Measurements from ENCODE around the gene INPP5A. TPM values are rescaled to one million over a fixed set of nuclear protein-coding genes. Genes with fewer than 3 reads are reported as not detected.

The INPP5A gene
- polyA plus RNA-seq, 4 donors: 21.1 to 25.0 (median 22.8) TPM

DNA sequence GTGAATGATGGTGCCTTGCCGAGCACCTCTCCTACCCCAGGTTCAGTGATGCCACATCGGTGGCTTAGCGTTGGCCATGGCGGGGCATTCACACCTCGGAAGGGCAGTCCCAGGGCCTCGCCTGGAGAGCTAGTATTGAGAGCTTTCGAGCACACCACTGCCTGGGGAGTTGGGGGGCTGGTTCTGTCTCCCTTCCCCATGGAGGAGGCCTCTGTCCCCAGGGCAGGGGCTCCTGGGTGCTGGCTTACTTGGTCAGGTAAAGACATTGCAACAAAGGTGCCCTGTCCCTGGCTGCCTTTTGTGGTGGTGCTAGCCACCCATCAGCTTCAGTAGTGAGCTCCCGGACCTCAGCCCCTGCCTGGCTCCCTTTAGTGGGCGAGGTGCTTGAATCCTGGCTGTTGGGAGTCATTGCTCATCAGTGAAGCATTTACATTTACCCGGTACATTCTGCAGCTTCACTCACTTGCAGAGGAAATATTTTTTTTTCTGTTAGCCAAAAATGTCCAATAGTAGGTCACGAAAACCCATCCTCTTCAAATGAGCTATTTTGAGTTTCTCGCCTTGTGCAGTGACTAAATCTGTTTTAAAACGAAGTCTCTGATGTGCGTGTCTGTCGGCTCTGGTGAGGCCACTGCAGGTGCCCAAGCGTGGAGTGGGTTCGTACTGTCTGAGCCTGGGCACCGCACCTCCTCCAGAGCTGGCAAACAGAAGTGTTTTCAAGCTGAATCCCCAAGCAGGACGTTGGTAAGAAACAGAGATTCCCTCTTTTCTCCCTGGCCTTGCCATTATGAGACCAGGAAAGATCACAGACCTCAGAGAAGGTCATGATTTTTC lies 95.5 kb downstream of the INPP5A start:
- FAIRE-seq (no peak), DNase-seq (no peak)
- no peaks in the 10 kb centered on the region for H3K9me3 ChIP-seq (ENCODE audit: control insufficient read depth in 2 of 2, insufficient read depth in 1 of 2, low read depth in 1 of 2, low read length in 1 of 2)
- peaks cover 0 to 10% (median 0%) of the 10 kb centered on the region in 3 donors for H3K36me3 ChIP-seq (ENCODE audit: control insufficient read depth in 3 of 3, insufficient read depth in 2 of 3, low read depth in 1 of 3, low read length in 3 of 3)
- no peak overlapping the region for H3K4me3 ChIP-seq (ENCODE audit: low read depth in 1 of 3, low read length in 3 of 3)
- H3K27me3 ChIP-seq (ENCODE audit: control insufficient read depth in 3 of 3, insufficient read depth in 3 of 3, low read length in 3 of 3): no peaks in the 10 kb centered on the region
- WGBS, 3 donors: 83 to 87% (median 87%) methylated on average over 19 of the region's 19 CpGs
- peaks cover 7 to 29% (median 10%) of the 10 kb centered on the region in 3 donors for H3K4me1 ChIP-seq (ENCODE audit: control insufficient read depth in 3 of 3, insufficient read depth in 2 of 3, low read depth in 1 of 3, low read length in 2 of 3)
- H3K27ac ChIP-seq (ENCODE audit: low read depth in 1 of 3, low read length in 2 of 3): peak overlapping the region in 2 of 3 donors; percentile 4 to 75

DNA sequence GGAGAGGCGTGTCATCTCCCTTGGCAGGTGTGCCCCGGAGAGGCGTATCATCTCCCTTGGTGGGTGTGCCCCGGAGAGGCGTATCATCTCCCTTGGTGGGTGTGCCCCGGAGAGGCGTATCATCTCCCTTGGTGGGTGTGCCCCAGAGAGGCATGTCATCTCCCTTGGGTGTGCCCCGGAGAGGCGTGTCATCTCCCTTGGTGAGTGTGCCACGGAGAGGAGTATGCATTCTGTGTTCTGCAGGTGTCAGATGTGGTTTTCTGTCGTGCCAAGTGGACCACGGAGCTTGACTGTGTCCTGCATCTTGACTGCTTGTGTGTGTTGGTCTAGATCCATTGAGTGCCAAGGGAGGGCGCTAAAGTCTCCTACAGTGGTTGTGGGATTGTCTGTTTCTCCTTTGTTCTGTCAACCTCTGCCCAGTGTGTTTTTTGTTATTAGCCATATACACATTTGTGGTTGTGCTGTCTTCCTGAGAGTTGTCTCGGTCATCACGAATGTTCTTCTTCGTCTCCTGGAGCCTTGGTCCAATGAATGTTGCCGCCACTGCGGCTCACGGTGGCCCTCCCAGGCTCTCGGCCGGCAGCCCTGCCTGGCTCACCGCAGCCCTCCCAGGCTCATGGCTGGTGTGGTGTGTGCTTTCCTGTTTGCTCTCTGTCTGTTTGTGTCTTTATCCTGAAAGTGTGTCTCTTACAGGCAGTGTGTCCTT lies 96.8 kb downstream of the INPP5A start:
- WGBS, 3 donors: 72 to 81% (median 74%) methylated on average over 22 of the region's 22 CpGs
- no peak overlapping the region for H3K27ac ChIP-seq (ENCODE audit: low read depth in 1 of 3, low read length in 2 of 3)
- H3K27me3 ChIP-seq (ENCODE audit: control insufficient read depth in 3 of 3, insufficient read depth in 3 of 3, low read length in 3 of 3): no peaks in the 10 kb centered on the region
- peaks cover 4 to 23% (median 4%) of the 10 kb centered on the region in 3 donors for H3K4me1 ChIP-seq (ENCODE audit: control insufficient read depth in 3 of 3, insufficient read depth in 2 of 3, low read depth in 1 of 3, low read length in 2 of 3)
- no peak overlapping the region for H3K4me3 ChIP-seq (ENCODE audit: low read depth in 1 of 3, low read length in 3 of 3)
- FAIRE-seq (no peak), DNase-seq (peak in 1 of 2 donors; percentile 54)
- H3K36me3 ChIP-seq (ENCODE audit: control insufficient read depth in 3 of 3, insufficient read depth in 2 of 3, low read depth in 1 of 3, low read length in 3 of 3): peaks cover 0 to 10% (median 0%) of the 10 kb centered on the region in 3 donors
- no peaks in the 10 kb centered on the region for H3K9me3 ChIP-seq (ENCODE audit: control insufficient read depth in 2 of 2, insufficient read depth in 1 of 2, low read depth in 1 of 2, low read length in 1 of 2)

- no peak for FAIRE-seq
- H3K4me1 ChIP-seq (ENCODE audit: control insufficient read depth in 3 of 3, insufficient read depth in 2 of 3, low read depth in 1 of 3, low read length in 2 of 3): peaks cover 4 to 23% (median 4%) of the 10 kb centered on the region in 3 donors
- peaks cover 0 to 2% of the 10 kb centered on the region in 2 donors for H3K9me3 ChIP-seq (ENCODE audit: control insufficient read depth in 2 of 2, insufficient read depth in 1 of 2, low read depth in 1 of 2, low read length in 1 of 2)
- 79 to 96% (median 91%) methylated on average over 4 of the region's 4 CpGs for WGBS, 3 donors
- H3K27me3 ChIP-seq (ENCODE audit: control insufficient read depth in 3 of 3, insufficient read depth in 3 of 3, low read length in 3 of 3): no peaks in the 10 kb centered on the region
- H3K27ac ChIP-seq (ENCODE audit: low read depth in 1 of 3, low read length in 2 of 3): no peak overlapping the region
- no peak for DNase-seq
- H3K4me3 ChIP-seq (ENCODE audit: low read depth in 1 of 3, low read length in 3 of 3): no peak overlapping the region
- H3K36me3 ChIP-seq (ENCODE audit: control insufficient read depth in 3 of 3, insufficient read depth in 2 of 3, low read depth in 1 of 3, low read length in 3 of 3): peaks cover 0 to 10% (median 0%) of the 10 kb centered on the region in 3 donors
These were observed 97.3 kb downstream of the INPP5A start for GRCh38 chr10:132634947-132635271.

DNA sequence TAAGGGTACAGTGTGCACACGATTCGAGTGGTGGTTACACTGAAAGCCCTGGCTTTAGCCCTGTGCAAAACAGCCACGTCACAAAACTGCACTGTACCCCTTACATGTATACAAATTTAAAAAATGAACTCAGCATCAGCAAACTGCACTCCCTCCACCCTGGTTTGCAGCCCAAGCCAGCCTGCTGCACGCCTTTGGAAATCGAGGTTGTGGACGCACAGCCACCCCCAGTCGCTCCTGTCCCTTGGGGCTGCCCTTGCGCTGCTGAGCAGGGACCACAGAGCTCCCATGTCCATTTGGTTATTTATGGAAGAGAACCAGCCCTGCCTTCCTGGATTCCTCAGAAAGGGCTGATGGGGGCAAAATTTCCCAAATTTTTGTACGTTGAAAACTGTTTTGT lies 98.8 kb downstream of the INPP5A start:
- Histone ChIP-seq H3K36me3 (ENCODE audit: control insufficient read depth in 3 of 3, insufficient read depth in 2 of 3, low read depth in 1 of 3, low read length in 3 of 3) (peaks cover 0 to 10% (median 0%) of the 10 kb centered on the region in 3 donors), H3K27ac (ENCODE audit: low read depth in 1 of 3, low read length in 2 of 3) (no peak overlapping the region), H3K27me3 (ENCODE audit: control insufficient read depth in 3 of 3, insufficient read depth in 3 of 3, low read length in 3 of 3) (no peaks in the 10 kb centered on the region), H3K4me1 (ENCODE audit: control insufficient read depth in 3 of 3, insufficient read depth in 2 of 3, low read depth in 1 of 3, low read length in 2 of 3) (peaks cover 0 to 16% (median 4%) of the 10 kb centered on the region in 3 donors), H3K9me3 (ENCODE audit: control insufficient read depth in 2 of 2, insufficient read depth in 1 of 2, low read depth in 1 of 2, low read length in 1 of 2) (peaks cover 0 to 8% of the 10 kb centered on the region in 2 donors), H3K4me3 (ENCODE audit: low read depth in 1 of 3, low read length in 3 of 3) (no peak overlapping the region)
- no peak for DNase-seq
- 83 to 90% (median 88%) methylated on average over 9 of the region's 9 CpGs for WGBS, 3 donors
- FAIRE-seq: no peak

DNA sequence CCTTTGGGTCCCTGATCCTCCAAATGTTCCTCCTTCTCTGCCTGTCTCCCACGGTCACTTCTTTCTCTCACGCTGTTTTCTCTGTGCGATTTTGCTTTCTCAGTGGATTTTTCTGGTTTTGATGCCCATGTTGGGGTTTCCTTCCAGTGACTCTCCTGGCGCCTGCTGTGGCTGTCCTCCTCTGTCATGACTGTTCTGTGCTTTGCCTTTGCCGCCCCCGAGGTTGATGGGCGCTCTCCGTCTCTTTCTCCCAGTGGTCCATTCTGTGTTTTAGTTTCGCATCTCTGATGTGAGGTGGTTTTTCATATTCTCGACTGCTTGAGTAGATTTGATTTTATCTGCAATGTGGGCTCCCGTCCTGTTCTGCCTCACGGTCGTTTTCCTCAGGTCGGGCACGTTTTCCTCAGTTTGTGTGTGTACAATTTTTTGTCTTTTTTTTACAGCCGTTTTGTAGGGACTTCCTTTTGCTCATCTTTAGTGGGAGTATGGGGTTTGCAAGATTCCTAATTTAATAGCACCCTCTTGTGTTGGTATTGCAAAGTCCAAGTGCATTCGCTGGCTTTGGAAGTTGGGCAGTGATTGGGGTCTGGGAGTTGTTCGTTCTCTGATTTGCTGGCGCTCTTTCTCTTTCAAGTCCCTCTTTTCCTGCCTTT lies 100.0 kb downstream of the INPP5A start:
- Histone ChIP-seq H3K4me1 (ENCODE audit: control insufficient read depth in 3 of 3, insufficient read depth in 2 of 3, low read depth in 1 of 3, low read length in 2 of 3) (peaks cover 0 to 6% (median 4%) of the 10 kb centered on the region in 3 donors), H3K4me3 (ENCODE audit: low read depth in 1 of 3, low read length in 3 of 3) (no peak overlapping the region), H3K27me3 (ENCODE audit: control insufficient read depth in 3 of 3, insufficient read depth in 3 of 3, low read length in 3 of 3) (no peaks in the 10 kb centered on the region), H3K27ac (ENCODE audit: low read depth in 1 of 3, low read length in 2 of 3) (no peak overlapping the region), H3K36me3 (ENCODE audit: control insufficient read depth in 3 of 3, insufficient read depth in 2 of 3, low read depth in 1 of 3, low read length in 3 of 3) (peaks cover 0 to 8% (median 0%) of the 10 kb centered on the region in 3 donors), H3K9me3 (ENCODE audit: control insufficient read depth in 2 of 2, insufficient read depth in 1 of 2, low read depth in 1 of 2, low read length in 1 of 2) (peaks cover 0 to 8% of the 10 kb centered on the region in 2 donors)
- 40 to 41% (median 41%) methylated on average over 19 of the region's 19 CpGs for WGBS, 3 donors
- DNase-seq: peak; percentile 63 to 66
- FAIRE-seq: no peak

DNA sequence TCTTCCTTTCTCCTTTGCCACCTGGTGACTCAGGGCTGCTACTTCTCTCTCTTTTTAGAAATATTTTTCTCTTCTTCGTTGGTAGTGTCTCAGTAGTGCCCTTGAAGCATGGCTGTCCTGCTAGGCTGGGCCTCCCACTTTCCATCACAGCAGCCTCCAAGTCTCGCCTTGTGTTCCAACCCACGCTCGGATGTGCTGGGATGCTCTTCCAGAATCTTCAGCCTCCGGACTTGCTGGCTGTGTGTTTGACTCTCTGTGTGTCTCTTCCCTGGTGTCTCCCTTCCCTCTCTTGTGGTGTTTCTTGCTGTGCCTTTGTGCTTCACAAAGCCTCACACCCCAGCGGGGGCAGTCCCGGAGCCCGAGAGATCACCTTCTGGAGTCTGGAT lies 100.5 kb downstream of the INPP5A start:
- Histone ChIP-seq H3K4me1 (ENCODE audit: control insufficient read depth in 3 of 3, insufficient read depth in 2 of 3, low read depth in 1 of 3, low read length in 2 of 3) (peaks cover 0 to 6% (median 4%) of the 10 kb centered on the region in 3 donors), H3K27me3 (ENCODE audit: control insufficient read depth in 3 of 3, insufficient read depth in 3 of 3, low read length in 3 of 3) (no peaks in the 10 kb centered on the region), H3K4me3 (ENCODE audit: low read depth in 1 of 3, low read length in 3 of 3) (no peak overlapping the region), H3K9me3 (ENCODE audit: control insufficient read depth in 2 of 2, insufficient read depth in 1 of 2, low read depth in 1 of 2, low read length in 1 of 2) (peaks cover 0 to 8% of the 10 kb centered on the region in 2 donors), H3K36me3 (ENCODE audit: control insufficient read depth in 3 of 3, insufficient read depth in 2 of 3, low read depth in 1 of 3, low read length in 3 of 3) (peaks cover 0 to 6% (median 0%) of the 10 kb centered on the region in 3 donors), H3K27ac (ENCODE audit: low read depth in 1 of 3, low read length in 2 of 3) (no peak overlapping the region)
- FAIRE-seq (no peak), DNase-seq (no peak)
- 64 to 71% (median 68%) methylated on average over 8 of the region's 8 CpGs for WGBS, 3 donors

GRCh38 chr10:132639470-132639869 lies 101.9 kb downstream of the INPP5A start:
- Histone ChIP-seq H3K4me1 (ENCODE audit: control insufficient read depth in 3 of 3, insufficient read depth in 2 of 3, low read depth in 1 of 3, low read length in 2 of 3) (peaks cover 0 to 6% (median under 1%) of the 10 kb centered on the region in 3 donors), H3K36me3 (ENCODE audit: control insufficient read depth in 3 of 3, insufficient read depth in 2 of 3, low read depth in 1 of 3, low read length in 3 of 3) (peaks cover 0 to 6% (median 0%) of the 10 kb centered on the region in 3 donors), H3K27ac (ENCODE audit: low read depth in 1 of 3, low read length in 2 of 3) (no peak overlapping the region), H3K4me3 (ENCODE audit: low read depth in 1 of 3, low read length in 3 of 3) (no peak overlapping the region), H3K27me3 (ENCODE audit: control insufficient read depth in 3 of 3, insufficient read depth in 3 of 3, low read length in 3 of 3) (no peaks in the 10 kb centered on the region), H3K9me3 (ENCODE audit: control insufficient read depth in 2 of 2, insufficient read depth in 1 of 2, low read depth in 1 of 2, low read length in 1 of 2) (peaks cover 0 to 8% of the 10 kb centered on the region in 2 donors)
- FAIRE-seq (no peak), DNase-seq (no peak)
- 79 to 94% (median 85%) methylated on average over 4 of the region's 4 CpGs for WGBS, 3 donors
